ENCODE measurements around the gene CEP128.

Gene CEP128

DNA sequence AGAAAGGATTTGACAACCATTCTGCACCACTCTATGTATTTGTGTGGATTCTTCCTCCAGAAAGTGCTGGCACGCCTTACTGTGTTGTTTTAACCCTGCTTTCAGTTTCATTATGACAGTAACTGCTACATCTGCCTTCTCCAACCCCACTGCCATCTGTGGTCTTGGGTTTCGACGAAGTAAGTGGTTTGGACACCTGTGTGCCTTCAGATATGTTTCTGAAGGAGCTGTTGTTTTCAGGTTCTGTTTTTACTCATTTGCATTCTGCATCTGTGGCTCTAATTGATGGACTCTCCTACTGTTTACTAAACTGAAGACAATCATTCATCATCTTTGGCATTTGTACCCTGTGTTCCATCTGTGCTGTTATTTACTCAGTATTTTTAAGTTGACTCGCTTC is 18.0 kb upstream of the CEP128 start:
- no peaks in the 10 kb centered on the region for H3K4me1 ChIP-seq (ENCODE audit: insufficient read depth, insufficient read length)
- H3K9ac ChIP-seq (ENCODE audit: insufficient read length, low read depth) = no peak overlapping the region

DNA sequence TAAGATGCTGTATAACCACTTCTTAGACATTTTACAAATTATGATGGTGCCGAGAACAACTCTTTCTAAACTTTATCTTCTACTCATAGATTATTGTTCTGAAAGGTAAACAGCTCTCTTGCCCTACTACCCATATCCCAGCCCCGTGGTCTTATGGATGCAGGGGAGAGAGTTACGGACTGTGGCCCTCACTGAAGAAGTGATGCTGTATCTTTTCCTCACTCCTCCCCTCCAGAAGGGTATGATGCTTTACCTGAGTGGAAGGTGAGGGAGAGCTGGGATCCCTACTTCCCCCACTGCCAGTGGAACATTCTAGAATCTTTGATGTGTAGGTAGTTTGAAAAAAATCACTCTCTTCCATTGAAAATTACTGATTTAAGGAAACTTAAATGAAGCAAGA is 17.4 kb upstream of the CEP128 start:
- TF ChIP-seq SUZ12 (IDR thresholded peaks at IDR 0.05; ENCODE audit: extremely low read depth, insufficient read depth, insufficient read length) (no peak), YY1 (IDR thresholded peaks at IDR 0.05; ENCODE audit: insufficient read depth, insufficient read length) (no peak), ZNF274 (IDR thresholded peaks at IDR 0.05; ENCODE audit: low read depth, low read length) (no peak)
- H3K9me3 ChIP-seq (ENCODE audit: insufficient read depth, low read length) = no peaks in the 10 kb centered on the region
- peaks cover 6% of the 10 kb centered on the region for H3K27me3 ChIP-seq (ENCODE audit: insufficient read depth, insufficient read length)
- no peak overlapping the region for H3K4me3 ChIP-seq (ENCODE audit: insufficient read length, low read depth)
- H3K9ac ChIP-seq (ENCODE audit: insufficient read length, low read depth) = no peak overlapping the region
- no peaks in the 10 kb centered on the region for H3K36me3 ChIP-seq (ENCODE audit: insufficient read depth, insufficient read length, low read length)
- H3K4me1 ChIP-seq (ENCODE audit: insufficient read depth, insufficient read length) = no peaks in the 10 kb centered on the region
- no peak for DNase-seq (ENCODE audit: low read depth, low spot score)

More for the DNA sequence above, 18.0 kb upstream of the CEP128 start:
- no peak for DNase-seq (ENCODE audit: low read depth, low spot score)
- no peaks in the 10 kb centered on the region for H3K9me3 ChIP-seq (ENCODE audit: insufficient read depth, low read length)
- no peak overlapping the region for H3K4me3 ChIP-seq (ENCODE audit: insufficient read length, low read depth)
- peaks cover 6% of the 10 kb centered on the region for H3K27me3 ChIP-seq (ENCODE audit: insufficient read depth, insufficient read length)
- H3K36me3 ChIP-seq (ENCODE audit: insufficient read depth, insufficient read length, low read length) = no peaks in the 10 kb centered on the region
- TF ChIP-seq SUZ12 (IDR thresholded peaks at IDR 0.05; ENCODE audit: extremely low read depth, insufficient read depth, insufficient read length) (no peak), YY1 (IDR thresholded peaks at IDR 0.05; ENCODE audit: insufficient read depth, insufficient read length) (no peak), ZNF274 (IDR thresholded peaks at IDR 0.05; ENCODE audit: low read depth, low read length) (no peak)

DNA sequence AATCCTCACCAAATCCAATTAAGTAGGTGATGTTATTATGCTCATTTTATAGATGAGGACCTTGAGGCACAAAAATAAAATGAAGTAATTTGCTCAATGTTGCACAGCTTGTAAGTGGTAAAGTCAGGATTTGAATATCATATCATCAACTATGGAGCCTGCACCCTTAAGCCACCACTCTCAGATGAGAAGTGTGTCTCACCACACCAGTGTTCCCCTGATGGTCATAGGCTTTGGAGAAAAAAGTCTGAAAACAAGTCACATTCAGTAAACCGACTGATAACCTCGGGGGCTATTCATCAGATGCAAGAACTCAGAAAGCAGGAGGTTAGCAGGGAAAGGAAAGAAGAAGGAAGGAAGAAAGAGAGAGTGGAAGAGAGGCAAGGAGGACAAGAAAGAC is 16.7 kb upstream of the CEP128 start:
- TF ChIP-seq YY1 (IDR thresholded peaks at IDR 0.05; ENCODE audit: insufficient read depth, insufficient read length) (no peak), ZNF274 (IDR thresholded peaks at IDR 0.05; ENCODE audit: low read depth, low read length) (no peak), SUZ12 (IDR thresholded peaks at IDR 0.05; ENCODE audit: extremely low read depth, insufficient read depth, insufficient read length) (no peak)
- Histone ChIP-seq H3K27me3 (ENCODE audit: insufficient read depth, insufficient read length) (peaks cover 6% of the 10 kb centered on the region), H3K4me1 (ENCODE audit: insufficient read depth, insufficient read length) (no peaks in the 10 kb centered on the region), H3K9me3 (ENCODE audit: insufficient read depth, low read length) (no peaks in the 10 kb centered on the region), H3K4me3 (ENCODE audit: insufficient read length, low read depth) (no peak overlapping the region), H3K36me3 (ENCODE audit: insufficient read depth, insufficient read length, low read length) (no peaks in the 10 kb centered on the region), H3K9ac (ENCODE audit: insufficient read length, low read depth) (no peak overlapping the region)
- no peak for DNase-seq (ENCODE audit: low read depth, low spot score)

DNA sequence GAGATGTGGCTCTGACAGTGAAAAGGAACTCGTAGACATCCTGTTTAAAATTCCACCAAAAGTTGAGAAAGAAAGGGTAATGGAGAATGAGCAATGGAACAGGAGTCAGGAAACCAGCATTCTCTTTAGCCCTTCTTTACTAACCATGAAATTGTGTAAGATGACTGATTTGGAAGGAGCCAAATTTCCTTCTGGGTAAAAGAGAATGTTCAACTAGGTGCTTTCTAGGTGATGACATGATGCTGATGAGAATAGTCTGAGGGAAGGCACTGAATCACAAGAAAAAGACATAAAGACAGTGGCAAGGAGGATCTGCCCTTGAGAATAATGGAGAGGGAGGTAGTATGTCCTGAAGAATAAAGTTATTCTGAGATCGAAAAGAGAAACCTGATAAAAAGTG is 16.1 kb upstream of the CEP128 start:
- H3K9ac ChIP-seq (ENCODE audit: insufficient read length, low read depth) = no peak overlapping the region
- H3K4me3 ChIP-seq (ENCODE audit: insufficient read length, low read depth) = no peak overlapping the region
- H3K27me3 ChIP-seq (ENCODE audit: insufficient read depth, insufficient read length) = peaks cover 6% of the 10 kb centered on the region
- no peaks in the 10 kb centered on the region for H3K36me3 ChIP-seq (ENCODE audit: insufficient read depth, insufficient read length, low read length)
- no peaks in the 10 kb centered on the region for H3K4me1 ChIP-seq (ENCODE audit: insufficient read depth, insufficient read length)
- H3K9me3 ChIP-seq (ENCODE audit: insufficient read depth, low read length) = no peaks in the 10 kb centered on the region
- DNase-seq (ENCODE audit: low read depth, low spot score) = no peak
- TF ChIP-seq SUZ12 (IDR thresholded peaks at IDR 0.05; ENCODE audit: extremely low read depth, insufficient read depth, insufficient read length) (no peak), ZNF274 (IDR thresholded peaks at IDR 0.05; ENCODE audit: low read depth, low read length) (no peak), YY1 (IDR thresholded peaks at IDR 0.05; ENCODE audit: insufficient read depth, insufficient read length) (no peak)

DNA sequence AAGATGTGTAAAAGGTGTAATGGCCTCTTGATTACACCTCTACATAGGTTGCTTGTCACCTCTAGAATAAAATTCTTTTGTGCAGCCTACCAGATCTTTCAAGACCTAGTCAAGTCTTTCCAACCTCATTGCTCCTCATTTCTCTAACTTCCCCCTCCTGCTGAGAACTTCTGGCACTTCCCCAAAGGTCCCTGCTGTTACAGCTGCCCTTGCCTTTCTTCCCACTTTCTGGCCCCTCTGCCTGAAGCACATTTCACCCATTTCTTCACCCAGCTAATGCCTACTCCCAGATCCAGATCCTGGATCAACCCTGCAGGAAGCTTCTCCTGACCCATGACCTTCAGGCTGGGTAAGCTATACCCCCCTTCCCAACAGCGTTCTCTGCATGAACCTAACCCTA is 15.4 kb upstream of the CEP128 start:
- DNase-seq (ENCODE audit: low read depth, low spot score) = no peak
- Histone ChIP-seq H3K9me3 (ENCODE audit: insufficient read depth, low read length) (no peaks in the 10 kb centered on the region), H3K9ac (ENCODE audit: insufficient read length, low read depth) (no peak overlapping the region), H3K27me3 (ENCODE audit: insufficient read depth, insufficient read length) (peaks cover 6% of the 10 kb centered on the region), H3K4me3 (ENCODE audit: insufficient read length, low read depth) (no peak overlapping the region), H3K4me1 (ENCODE audit: insufficient read depth, insufficient read length) (no peaks in the 10 kb centered on the region), H3K36me3 (ENCODE audit: insufficient read depth, insufficient read length, low read length) (no peaks in the 10 kb centered on the region)
- TF ChIP-seq ZNF274 (IDR thresholded peaks at IDR 0.05; ENCODE audit: low read depth, low read length) (no peak), SUZ12 (IDR thresholded peaks at IDR 0.05; ENCODE audit: extremely low read depth, insufficient read depth, insufficient read length) (no peak), YY1 (IDR thresholded peaks at IDR 0.05; ENCODE audit: insufficient read depth, insufficient read length) (no peak)

DNA sequence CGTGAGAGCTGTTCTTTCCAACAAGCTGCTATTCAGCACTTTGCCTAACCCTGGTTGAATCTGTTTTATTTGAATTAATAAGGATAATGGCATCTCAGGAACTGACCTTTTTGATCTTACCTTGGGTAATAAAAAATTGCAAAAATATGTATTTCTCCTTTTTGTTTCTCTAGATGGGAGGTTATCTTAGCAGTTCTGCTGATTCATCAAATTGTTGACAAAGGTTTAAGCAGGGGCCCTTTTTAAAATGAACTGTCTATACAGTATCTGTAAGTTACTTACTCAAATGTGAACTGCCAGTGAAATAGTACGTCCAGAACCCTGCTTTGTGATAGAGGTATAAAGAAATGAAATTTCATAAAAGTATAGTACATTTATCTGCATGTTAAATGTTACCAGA is 14.6 kb upstream of the CEP128 start:
- Histone ChIP-seq H3K4me1 (ENCODE audit: insufficient read depth, insufficient read length) (no peaks in the 10 kb centered on the region), H3K4me3 (ENCODE audit: insufficient read length, low read depth) (no peak overlapping the region), H3K27me3 (ENCODE audit: insufficient read depth, insufficient read length) (peaks cover 6% of the 10 kb centered on the region), H3K36me3 (ENCODE audit: insufficient read depth, insufficient read length, low read length) (no peaks in the 10 kb centered on the region), H3K9ac (ENCODE audit: insufficient read length, low read depth) (no peak overlapping the region), H3K9me3 (ENCODE audit: insufficient read depth, low read length) (no peaks in the 10 kb centered on the region)
- no peak for DNase-seq (ENCODE audit: low read depth, low spot score)
- TF ChIP-seq YY1 (IDR thresholded peaks at IDR 0.05; ENCODE audit: insufficient read depth, insufficient read length) (no peak), SUZ12 (IDR thresholded peaks at IDR 0.05; ENCODE audit: extremely low read depth, insufficient read depth, insufficient read length) (no peak), ZNF274 (IDR thresholded peaks at IDR 0.05; ENCODE audit: low read depth, low read length) (no peak)

DNA sequence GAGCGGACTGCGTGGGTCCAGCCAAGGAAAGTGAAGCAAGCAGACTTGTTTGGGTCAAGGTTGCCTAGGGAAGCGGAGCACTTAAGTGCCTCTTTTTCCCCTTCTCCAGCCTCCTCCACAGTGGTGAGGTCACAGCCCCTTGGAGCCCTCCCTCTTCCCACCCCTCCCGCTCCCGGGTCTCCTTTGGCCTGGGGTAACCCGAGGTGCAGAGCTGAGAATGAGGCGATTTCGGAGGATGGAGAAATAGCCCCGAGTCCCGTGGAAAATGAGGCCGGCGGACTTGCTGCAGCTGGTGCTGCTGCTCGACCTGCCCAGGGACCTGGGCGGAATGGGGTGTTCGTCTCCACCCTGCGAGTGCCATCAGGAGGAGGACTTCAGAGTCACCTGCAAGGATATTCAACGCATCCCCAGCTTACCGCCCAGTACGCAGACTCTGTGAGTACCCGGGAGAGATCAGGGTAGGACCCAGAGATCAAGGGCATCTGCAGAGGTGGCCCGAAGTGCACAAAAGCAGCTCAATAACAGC is 13.9 kb upstream of the CEP128 start, which contains the start of gene TSHR:
TSHR (plus strand) TSS at position 206 of the 526 bp plus-strand sequence; CDS start at position 266, 60 bp downstream.
- TF ChIP-seq YY1 (IDR thresholded peaks at IDR 0.05; ENCODE audit: insufficient read depth, insufficient read length) (no peak), ZNF274 (IDR thresholded peaks at IDR 0.05; ENCODE audit: low read depth, low read length) (no peak), SUZ12 (IDR thresholded peaks at IDR 0.05; ENCODE audit: extremely low read depth, insufficient read depth, insufficient read length) (no peak)
- Histone ChIP-seq H3K36me3 (ENCODE audit: insufficient read depth, insufficient read length, low read length) (no peaks in the 10 kb centered on the region), H3K27me3 (ENCODE audit: insufficient read depth, insufficient read length) (peaks cover 6% of the 10 kb centered on the region), H3K9ac (ENCODE audit: insufficient read length, low read depth) (peak within 1 kb of the TSS; percentile 61), H3K4me1 (ENCODE audit: insufficient read depth, insufficient read length) (no peaks in the 10 kb centered on the region), H3K4me3 (ENCODE audit: insufficient read length, low read depth) (peak within 1 kb of the TSS; percentile 49), H3K9me3 (ENCODE audit: insufficient read depth, low read length) (no peaks in the 10 kb centered on the region)
- DNase-seq (ENCODE audit: low read depth, low spot score) = no peak
